22Rv1 (cell line): ENCODE results near the gene GPR68.

Source experiments
- CTCF ChIP-seq: fragments of 450-650 bp; IDR thresholded peaks from 2 replicates; pipeline ENCODE4 v1.5.1; 2017; ENCODE audit warnings: mild to moderate bottlenecking
- ZFX ChIP-seq: fragments of 450-650 bp; IDR thresholded peaks from 2 replicates; pipeline ENCODE4 v1.6.1; 2017; ENCODE audit warnings: antibody characterized with exemption, borderline replicate concordance

GRCh38 chr14:91270188-91270587, 25.7 kb upstream of the GPR68 start:
- TF ChIP-seq CTCF (no peak), ZFX (no peak)
